NOMO-1 treated with DMSO at 0.1 percent for 48 hours (cell line): ENCODE measurements around the gene PPP5C.
"Not testable (repeated sequence)": the region's sequence is repeated elsewhere in the genome, so short reads cannot be mapped to it uniquely, and the experiment has no call there.

ENCODE experiments used
- DNase-seq: peaks from one replicate; lab custom pipeline; 2025; ENCODE audit not compliant: unreplicated experiment; lab: John Stamatoyannopoulos, UW

PPP5C gene

DNA sequence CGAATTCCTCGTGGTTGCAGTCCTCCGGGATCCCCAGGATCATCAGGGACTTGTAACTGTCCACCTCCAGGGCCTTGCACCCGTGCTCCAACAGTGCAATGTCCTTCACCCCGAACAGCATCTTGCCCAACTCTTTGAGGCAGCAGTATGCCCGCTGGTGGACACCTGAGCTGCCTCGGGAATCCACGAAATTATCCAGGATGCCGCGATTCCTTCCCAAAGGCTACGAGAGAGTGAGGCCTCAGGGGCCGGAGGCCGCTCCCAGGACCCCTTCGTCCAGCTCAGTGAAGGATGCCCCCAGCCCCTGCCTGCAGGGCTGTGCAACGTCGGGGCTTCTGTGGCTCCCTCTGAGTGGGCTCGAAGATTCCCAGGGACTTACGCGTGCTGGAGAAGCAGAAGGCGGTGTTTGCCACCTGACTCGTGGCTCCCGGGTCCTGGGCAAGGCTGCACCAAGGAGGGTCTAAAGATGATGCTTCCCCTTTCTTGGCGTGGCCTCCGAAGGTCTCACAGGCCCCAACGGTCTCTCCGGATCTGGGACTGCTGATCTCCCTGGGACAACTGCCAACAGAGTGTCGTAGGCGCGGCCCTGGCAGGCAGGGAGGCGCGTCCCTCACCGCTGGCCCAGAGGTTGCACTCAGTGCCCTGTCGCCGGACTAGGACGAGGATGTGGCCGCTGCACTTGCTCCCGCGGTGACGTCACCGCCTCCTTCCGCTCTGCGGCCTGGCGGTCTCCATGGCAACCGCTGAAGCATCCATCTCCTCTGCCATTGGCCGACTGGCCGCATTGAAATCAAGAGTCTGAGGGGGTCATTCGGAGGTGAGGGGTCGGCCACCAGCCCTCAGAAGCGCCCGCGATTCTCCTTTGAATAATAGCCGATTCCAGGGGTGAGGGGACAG, 81.6 kb downstream of the PPP5C start, which contains the start of gene PNMA8C:
TSS of gene PNMA8C (minus strand) at position 698 of the 897 bp plus-strand sequence. CDS start at position 121, 577 bp downstream.
- DNase-seq, result peak; percentile 27

DNA sequence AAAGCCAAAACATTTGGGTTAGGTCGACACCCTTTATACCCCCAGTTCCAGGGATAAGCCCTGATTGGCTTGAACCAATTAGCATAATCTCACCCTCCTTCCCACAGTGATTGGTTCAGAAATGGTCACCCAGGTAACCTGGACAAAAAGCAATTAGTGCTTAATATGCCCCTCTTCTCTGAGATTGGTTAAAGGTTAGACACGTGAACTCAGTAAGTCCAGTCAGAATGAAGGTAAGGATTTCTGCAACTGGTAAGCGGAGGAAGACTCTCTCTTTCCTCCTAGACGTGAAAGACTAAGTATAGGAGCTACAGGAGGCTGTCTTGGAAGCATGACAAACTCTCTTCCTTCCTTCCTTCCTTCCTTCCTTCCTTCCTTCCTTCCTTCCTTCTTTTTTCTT, 83.1 kb downstream of the PPP5C start:
- no peak for DNase-seq

DNA sequence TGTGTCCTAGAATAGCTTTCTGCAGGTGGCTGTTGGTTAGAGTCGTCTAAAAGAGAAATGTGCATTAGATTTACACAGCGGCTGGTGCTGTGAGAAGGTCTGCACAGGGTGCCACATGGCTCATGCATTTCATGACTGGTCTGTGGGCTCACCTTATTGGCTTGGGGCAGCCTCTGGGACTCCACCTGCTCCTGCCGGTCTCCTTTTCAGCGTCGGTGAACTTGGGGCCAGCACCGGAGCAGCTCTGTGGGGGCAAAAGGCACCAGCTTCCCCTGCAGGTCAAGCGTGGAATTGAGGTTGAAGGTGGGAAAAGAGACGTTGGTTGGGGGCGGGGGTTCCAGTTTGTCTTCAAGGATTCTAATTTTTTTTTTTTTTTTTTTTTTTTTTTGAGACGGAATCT, 84.9 kb downstream of the PPP5C start:
- no peak for DNase-seq

DNA sequence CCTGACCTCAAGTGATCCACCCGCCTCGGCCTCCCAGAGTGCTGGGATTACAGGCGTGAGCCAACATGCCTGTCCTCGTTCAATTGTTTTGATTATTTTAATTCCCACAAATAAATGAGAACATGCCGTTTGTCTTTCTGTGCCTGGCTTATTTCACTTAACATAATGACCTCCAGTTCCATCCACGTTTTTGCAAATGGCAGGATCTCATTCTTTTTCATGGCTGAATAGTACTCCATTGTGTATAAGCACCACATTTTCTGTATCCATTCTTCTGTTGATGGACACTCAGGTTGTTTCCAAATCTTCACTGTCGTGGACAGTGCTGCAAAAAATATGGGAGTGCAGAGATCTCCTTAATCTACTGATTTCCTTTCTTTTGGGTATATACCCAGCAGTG, 86.6 kb downstream of the PPP5C start:
- not testable (repeated sequence) for DNase-seq

DNA sequence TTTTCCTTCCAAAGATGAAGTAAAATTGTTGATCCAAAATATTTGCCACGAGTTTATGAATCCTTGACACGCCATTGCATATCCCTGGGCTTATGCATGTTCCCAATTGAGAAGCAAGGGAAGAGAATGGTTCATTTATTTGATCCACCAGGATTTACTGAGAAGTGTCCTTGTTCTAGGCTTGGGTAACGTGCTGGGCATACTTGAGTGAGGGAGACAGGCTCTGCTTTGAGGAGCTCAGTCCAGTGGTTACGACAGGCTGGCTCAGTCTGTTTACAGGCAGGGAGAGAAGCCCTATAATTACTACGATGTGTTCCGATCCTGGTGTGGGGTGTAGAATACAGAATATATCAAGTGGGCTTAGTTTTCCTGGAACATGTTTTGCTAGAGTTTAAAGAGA, 88.1 kb downstream of the PPP5C start:
- no peak for DNase-seq

DNA sequence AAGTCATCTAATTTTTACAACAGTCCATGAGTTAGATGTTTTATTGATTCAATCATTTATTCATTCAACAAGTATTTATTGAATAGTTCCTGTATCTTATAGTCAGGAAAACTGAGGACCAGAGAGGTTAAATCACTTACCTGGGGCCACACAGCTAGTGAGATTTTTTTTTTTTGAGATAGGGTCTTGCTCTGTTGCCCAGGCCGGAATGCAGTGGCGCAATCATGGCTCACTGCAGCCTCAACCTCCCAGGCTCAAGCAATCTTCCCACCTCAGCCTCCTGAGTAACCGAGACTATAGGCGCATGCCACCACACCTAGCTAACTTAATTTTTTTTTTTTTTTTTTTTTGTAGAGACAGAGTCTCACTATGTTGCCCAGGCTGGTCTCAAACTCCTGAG, 88.8 kb downstream of the PPP5C start:
- not testable (repeated sequence) for DNase-seq
